Measurements from ENCODE around the gene CAMTA1.
A peak's percentile ranks its signal among the peaks of the same experiment; 100 is the strongest.

- TF ChIP-seq CTCF (IDR thresholded peaks at IDR 0.05; ENCODE audit: insufficient read depth, low read depth, low read length): peak; percentile 92
- TF ChIP-seq EZH2 (IDR thresholded peaks at IDR 0.05; ENCODE audit: insufficient read depth, low read length): no peak
Observed at GRCh38 chr1:7752512-7753417, 967.5 kb downstream of the CAMTA1 start.

Measured in astrocyte (in vitro differentiated cells and primary cell).